Mesenchymal stem cell (in vitro differentiated cells and primary cell): ENCODE results near the gene TOB1.
A peak's percentile ranks its signal among the peaks of the same experiment; 100 is the strongest.

ENCODE experiments used
- DNase-seq: peaks from one replicate; pipeline ENCODE4 v3.0.0-alpha.2; 2013
- H2AFZ ChIP-seq: one replicate; pipeline ENCODE4 v1.6.1; 2013; ENCODE audit warnings: low read depth, mild to moderate bottlenecking, control low read depth, inconsistent platforms, low read length, moderate library complexity
- H2AK5ac ChIP-seq: 2 replicates; pipeline ENCODE4 v1.6.1; 2013; ENCODE audit warnings: low read length, moderate library complexity, mild to moderate bottlenecking, inconsistent platforms; ENCODE audit not compliant: severe bottlenecking
- H2BK120ac ChIP-seq: one replicate; pipeline ENCODE4 v1.6.1; 2013; ENCODE audit warnings: low read depth, mild to moderate bottlenecking, inconsistent platforms, low read length, moderate library complexity
- H2BK12ac ChIP-seq, 2 experiments: one replicate each; pipeline ENCODE4 v1.6.1; 2013; ENCODE audit warnings: inconsistent platforms in 2 of 2, low read length in 2 of 2, mild to moderate bottlenecking in 2 of 2, moderate library complexity in 2 of 2, control low read depth in 1 of 2
- H2BK15ac ChIP-seq: one replicate; pipeline ENCODE4 v1.6.1; 2013; ENCODE audit warnings: mild to moderate bottlenecking, low read depth, inconsistent platforms; ENCODE audit not compliant: poor library complexity, severe bottlenecking
- H2BK5ac ChIP-seq: 2 replicates; pipeline ENCODE4 v1.6.1; 2013; ENCODE audit warnings: low read depth, mild to moderate bottlenecking, low read length, control low read depth, inconsistent platforms; ENCODE audit not compliant: poor library complexity, severe bottlenecking
- H3K14ac ChIP-seq, 2 experiments: one replicate each; pipeline ENCODE4 v1.6.1; 2013; ENCODE audit warnings: inconsistent platforms in 2 of 2, low read length in 2 of 2, control low read depth in 1 of 2, mild to moderate bottlenecking in 1 of 2, moderate library complexity in 1 of 2
- H3K18ac ChIP-seq, 2 experiments: one replicate each; pipeline ENCODE4 v1.6.1; 2013; ENCODE audit warnings: inconsistent platforms in 2 of 2, low read length in 2 of 2, control low read depth in 1 of 2, low read depth in 1 of 2, mild to moderate bottlenecking in 1 of 2
- H3K23ac ChIP-seq, 2 experiments: one replicate each; pipeline ENCODE4 v1.6.1; 2013; ENCODE audit warnings: inconsistent platforms in 2 of 2, low read length in 2 of 2, mild to moderate bottlenecking in 2 of 2, moderate library complexity in 2 of 2, control low read depth in 1 of 2
- H3K27ac ChIP-seq: 2 replicates; pipeline ENCODE4 v1.5.1; 2013; ENCODE audit warnings: mild to moderate bottlenecking, moderate library complexity, low read length, control low read depth, inconsistent platforms; ENCODE audit not compliant: poor library complexity, severe bottlenecking
- H3K27me3 ChIP-seq, 2 experiments: 2 replicates each; pipeline versions ENCODE4 v1.6.1 to v1.7.0; 2013; ENCODE audit warnings: low read length in 2 of 2, mild to moderate bottlenecking in 2 of 2, moderate library complexity in 2 of 2, control low read depth in 1 of 2, inconsistent platforms in 1 of 2; ENCODE audit not compliant: control insufficient read depth in 1 of 2, insufficient read depth in 1 of 2
- H3K36me3 ChIP-seq, 2 experiments: 2 replicates each; pipeline versions ENCODE4 v1.6.1 to v1.7.0; 2013; ENCODE audit warnings: low read length in 2 of 2, control low read depth in 1 of 2, inconsistent platforms in 1 of 2, low read depth in 1 of 2, mild to moderate bottlenecking in 1 of 2; ENCODE audit not compliant: insufficient read depth in 2 of 2, control insufficient read depth in 1 of 2
- H3K4ac ChIP-seq, 2 experiments: one replicate each; pipeline ENCODE4 v1.6.1; 2013; ENCODE audit warnings: inconsistent platforms in 2 of 2, low read length in 2 of 2, mild to moderate bottlenecking in 2 of 2, moderate library complexity in 2 of 2, control low read depth in 1 of 2, low read depth in 1 of 2
- H3K4me1 ChIP-seq: 2 replicates; pipeline ENCODE4 v1.6.1; 2013; ENCODE audit warnings: low read depth, low read length, control low read depth; ENCODE audit not compliant: control insufficient read depth, insufficient read depth
- H3K4me2 ChIP-seq: 2 replicates; pipeline ENCODE4 v1.6.1; 2013; ENCODE audit warnings: low read length, mild to moderate bottlenecking, inconsistent platforms; ENCODE audit not compliant: poor library complexity, severe bottlenecking
- H3K4me3 ChIP-seq, 2 experiments: 2 replicates each; pipeline versions ENCODE4 v1.5.1 to v1.7.0; 2013; ENCODE audit warnings: low read length in 2 of 2, mild to moderate bottlenecking in 2 of 2, control low read depth in 1 of 2, low read depth in 1 of 2; ENCODE audit not compliant: insufficient read depth in 1 of 2
- H3K79me1 ChIP-seq: replicated peaks from 2 replicates; pipeline ENCODE4 v1.6.1; 2013; ENCODE audit warnings: mild to moderate bottlenecking, control low read depth, low read length, inconsistent platforms; ENCODE audit not compliant: poor library complexity, severe bottlenecking
- H3K9ac ChIP-seq: 2 replicates; pipeline ENCODE4 v1.7.0; 2013; ENCODE audit warnings: mild to moderate bottlenecking, low read length, moderate library complexity
- H3K9me3 ChIP-seq: 2 replicates; pipeline ENCODE4 v1.7.0; 2013; ENCODE audit warnings: mild to moderate bottlenecking, low read length; ENCODE audit not compliant: control insufficient read depth
- H4K8ac ChIP-seq: one replicate; pipeline ENCODE4 v1.6.1; 2013; ENCODE audit warnings: inconsistent platforms, mild to moderate bottlenecking, low read length, moderate library complexity
- H4K91ac ChIP-seq: one replicate; pipeline ENCODE4 v1.6.1; 2013; ENCODE audit warnings: mild to moderate bottlenecking, low read length, inconsistent platforms
- WGBS: methylation state at CpG from one replicate; pipeline ENCODE4 v1.1.7; 2013; ENCODE audit warnings: mixed read lengths; 5-methylcytosine and 5-hydroxymethylcytosine counted together

TOB1 gene

DNA sequence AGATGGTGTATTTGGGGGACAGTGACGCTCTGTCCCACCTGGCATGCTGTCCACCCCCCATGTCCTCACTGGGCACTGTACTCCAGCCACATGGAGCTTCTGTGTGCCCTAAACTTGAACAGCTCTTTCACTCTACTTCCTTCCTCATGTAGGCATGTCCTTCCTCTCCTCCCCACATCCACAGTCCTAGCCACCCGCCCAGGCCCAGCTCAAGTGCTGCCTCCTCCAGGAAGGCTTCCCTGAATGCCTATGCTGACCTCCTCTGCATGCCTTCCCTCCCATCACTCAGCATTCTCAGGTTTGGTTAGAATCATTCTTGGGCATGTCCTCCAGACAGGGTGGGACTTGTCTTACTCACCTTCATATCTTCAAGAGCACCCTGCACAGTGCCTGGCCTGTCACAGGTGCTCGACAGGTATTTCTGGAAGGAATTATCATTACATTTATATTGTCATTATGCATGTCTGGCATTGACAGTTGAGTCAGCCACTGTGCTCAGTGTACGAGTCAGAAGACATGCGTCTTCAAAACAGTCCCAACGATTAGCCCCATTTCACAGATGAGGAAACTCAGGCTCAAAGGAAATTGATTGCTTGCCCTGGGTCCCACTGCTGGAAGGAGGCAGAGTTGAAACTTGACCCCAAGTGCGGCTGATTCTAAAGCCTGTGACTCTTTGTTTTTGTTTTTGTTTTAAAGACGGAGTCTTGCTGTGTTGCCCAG, 42.1 kb upstream of the TOB1 start:
- no peak overlapping the region for H2AK5ac ChIP-seq

DNA sequence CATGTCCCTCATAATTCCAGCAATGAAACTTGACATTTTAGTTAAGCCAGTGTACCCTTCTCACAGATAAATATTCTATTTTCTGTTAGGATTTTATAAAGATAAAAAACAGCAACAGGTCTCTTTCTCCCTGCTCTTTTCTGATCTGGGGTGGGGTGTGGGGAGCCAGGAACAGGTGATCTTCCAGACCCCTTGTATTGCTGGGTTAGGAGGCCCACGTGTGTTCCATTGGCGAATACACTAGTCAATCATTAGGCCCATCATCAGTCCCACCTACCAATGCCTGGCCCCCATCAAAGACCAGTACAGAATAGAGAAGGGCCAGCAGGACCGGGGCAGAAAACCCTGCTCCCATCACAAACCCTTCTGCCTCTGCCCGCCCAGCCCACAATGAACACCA, 40.3 kb upstream of the TOB1 start:
- Histone ChIP-seq H3K14ac (no peak overlapping the region), H3K36me3 (no peaks in the 10 kb centered on the region), H2BK12ac (no peak overlapping the region), H3K9ac (no peak overlapping the region), H3K4me2 (no peak overlapping the region), H3K4ac (no peak overlapping the region), H3K9me3 (no peaks in the 10 kb centered on the region), H2AFZ (no peak overlapping the region), H2BK15ac (no peak overlapping the region), H3K79me1 (no peaks in the 10 kb centered on the region), H3K18ac (no peak overlapping the region), H2BK120ac (no peak overlapping the region), H4K8ac (no peak overlapping the region), H2AK5ac (peak overlapping the region; percentile 33), H3K4me1 (peaks cover 31% of the 10 kb centered on the region), H3K4me3 (no peak overlapping the region), H3K27ac (no peak overlapping the region), H4K91ac (no peak overlapping the region), H3K27me3 (peaks cover 0 to 19% of the 10 kb centered on the region in 2 experiments), H2BK5ac (no peak overlapping the region), H3K23ac (no peak overlapping the region)
- no peak for DNase-seq
- 97% methylated on average over 4 of the region's 4 CpGs for WGBS

More for the DNA sequence above, 42.1 kb upstream of the TOB1 start:
- H3K79me1 ChIP-seq: no peaks in the 10 kb centered on the region
- WGBS: 96% methylated on average over 7 of the region's 8 CpGs
- no peak overlapping the region for H3K4ac ChIP-seq
- no peak overlapping the region for H3K14ac ChIP-seq
- no peak overlapping the region for H3K18ac ChIP-seq
- no peaks in the 10 kb centered on the region for H3K9me3 ChIP-seq
- H3K4me3 ChIP-seq: no peak overlapping the region
- H4K8ac ChIP-seq: no peak overlapping the region
- H2BK12ac ChIP-seq: no peak overlapping the region
- peak overlapping the region; percentile 19 for H4K91ac ChIP-seq
- H2BK120ac ChIP-seq: no peak overlapping the region
- H3K4me2 ChIP-seq: no peak overlapping the region
- peaks cover 0 to 19% of the 10 kb centered on the region in 2 experiments for H3K27me3 ChIP-seq
- H2BK5ac ChIP-seq: no peak overlapping the region
- peaks cover 29% of the 10 kb centered on the region for H3K4me1 ChIP-seq
- H3K27ac ChIP-seq: no peak overlapping the region
- no peak overlapping the region for H2AFZ ChIP-seq
- no peak overlapping the region for H3K23ac ChIP-seq
- no peaks in the 10 kb centered on the region for H3K36me3 ChIP-seq
- DNase-seq: no peak
- no peak overlapping the region for H2BK15ac ChIP-seq
- H3K9ac ChIP-seq: no peak overlapping the region

DNA sequence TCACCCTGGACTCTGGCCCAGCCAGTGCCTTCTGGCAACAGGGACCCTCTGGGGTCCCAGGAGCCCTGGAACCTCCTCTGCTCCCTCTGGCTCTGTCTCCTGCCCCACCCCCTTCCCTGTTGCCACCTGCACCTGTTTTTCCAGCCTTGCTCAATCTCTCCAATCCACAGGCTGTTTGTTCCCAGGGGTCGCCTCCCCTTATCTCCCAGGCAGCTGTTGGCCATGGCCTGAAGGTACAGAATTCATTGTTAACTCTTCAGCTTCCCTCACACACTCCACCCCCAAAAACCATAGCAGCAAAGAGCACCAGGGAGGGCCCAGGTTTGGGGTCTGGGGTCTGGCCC, 39.3 kb upstream of the TOB1 start:
- H3K4me2 ChIP-seq: no peak overlapping the region
- DNase-seq: no peak
- H4K8ac ChIP-seq: no peak overlapping the region
- H2BK15ac ChIP-seq: no peak overlapping the region
- no peak overlapping the region for H2BK120ac ChIP-seq
- H3K9me3 ChIP-seq: no peaks in the 10 kb centered on the region
- H3K4ac ChIP-seq: no peak overlapping the region
- H2BK12ac ChIP-seq: no peak overlapping the region
- no peaks in the 10 kb centered on the region for H3K36me3 ChIP-seq
- no peak overlapping the region for H3K18ac ChIP-seq
- no peak overlapping the region for H2AK5ac ChIP-seq
- H3K27me3 ChIP-seq: peaks cover 0 to 19% of the 10 kb centered on the region in 2 experiments
- H3K14ac ChIP-seq: no peak overlapping the region
- no peaks in the 10 kb centered on the region for H3K79me1 ChIP-seq
- 87% methylated on average over 1 of the region's 1 CpG for WGBS
- no peak overlapping the region for H3K27ac ChIP-seq
- H3K4me1 ChIP-seq: peaks cover 32% of the 10 kb centered on the region
- H3K4me3 ChIP-seq: no peak overlapping the region
- H3K9ac ChIP-seq: no peak overlapping the region
- no peak overlapping the region for H4K91ac ChIP-seq
- H2BK5ac ChIP-seq: no peak overlapping the region
- H2AFZ ChIP-seq: no peak overlapping the region
- H3K23ac ChIP-seq: no peak overlapping the region

DNA sequence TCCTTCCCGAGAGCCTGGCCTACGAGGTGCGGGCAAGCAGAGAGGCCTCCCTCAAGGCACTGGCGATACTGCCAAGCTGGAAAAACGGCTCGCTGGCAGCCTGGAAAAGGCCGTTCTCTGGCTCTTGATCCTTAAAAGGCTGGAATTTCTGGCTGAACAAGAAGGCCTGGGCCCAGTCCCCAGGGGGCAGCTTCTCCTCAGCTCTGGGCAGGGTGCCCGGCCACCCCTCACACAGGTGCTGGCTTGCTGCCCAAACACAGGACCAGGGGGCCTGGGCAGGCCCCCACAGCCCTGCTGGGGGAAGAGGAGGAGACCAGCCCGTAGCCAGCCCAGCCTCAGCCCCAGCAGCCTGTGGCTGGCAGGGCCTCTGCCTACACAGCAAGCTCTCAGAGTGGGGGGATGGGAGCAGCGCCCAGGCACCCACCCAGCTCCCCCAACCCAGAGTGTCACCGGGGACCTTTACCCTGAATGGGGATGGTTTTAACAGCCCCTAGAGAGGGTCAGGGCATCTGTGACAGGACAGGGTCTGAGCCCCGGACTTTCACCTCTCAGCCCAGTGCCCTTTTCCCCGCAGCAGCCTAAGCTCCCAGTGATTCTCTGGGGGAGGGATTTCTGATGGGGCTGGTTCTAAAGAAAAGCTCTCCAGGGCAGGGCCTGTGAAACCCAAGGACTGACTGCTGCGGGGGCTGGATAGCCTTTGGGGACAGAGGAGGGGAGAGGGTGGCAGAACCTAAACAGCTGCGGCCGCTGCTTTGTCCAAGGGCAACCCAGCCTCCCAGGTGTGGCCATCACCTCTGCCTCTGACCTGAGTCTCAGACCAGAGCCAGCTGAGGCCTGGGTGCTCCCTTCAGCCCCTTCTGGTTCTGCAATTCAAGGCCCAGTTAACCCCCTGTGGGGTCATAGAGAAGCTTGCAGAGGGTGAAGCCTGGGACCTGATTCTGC, 38.6 kb upstream of the TOB1 start:
- Histone ChIP-seq H3K27me3 (peaks cover 0 to 14% of the 10 kb centered on the region in 2 experiments), H4K8ac (peak overlapping the region; percentile 67), H2BK5ac (peak overlapping the region; percentile 21), H3K79me1 (no peaks in the 10 kb centered on the region), H4K91ac (peak overlapping the region; percentile 82), H2BK15ac (peak overlapping the region; percentile 26), H3K9ac (peak overlapping the region; percentile 44), H3K18ac (peak overlapping the region; percentile 55 to 77), H3K36me3 (no peaks in the 10 kb centered on the region), H2BK12ac (peak overlapping the region; percentile 27 to 61), H3K9me3 (no peaks in the 10 kb centered on the region), H2BK120ac (peak overlapping the region; percentile 82), H3K23ac (no peak overlapping the region), H2AK5ac (peak overlapping the region; percentile 34), H3K4me2 (no peak overlapping the region), H2AFZ (no peak overlapping the region), H3K4me1 (peaks cover 34% of the 10 kb centered on the region), H3K4ac (peak overlapping the region in 1 of 2 experiments; percentile 31), H3K27ac (peak overlapping the region; percentile 17), H3K14ac (no peak overlapping the region), H3K4me3 (no peak overlapping the region)
- DNase-seq: no peak
- 81% methylated on average over 16 of the region's 16 CpGs for WGBS
